ENCODE results near the gene GATAD2A. TPM values are rescaled to one million over a fixed set of nuclear protein-coding genes. Genes with fewer than 3 reads are reported as not detected.
A peak's percentile ranks its signal among the peaks of the same experiment; 100 is the strongest.

Gene GATAD2A
- total RNA-seq, 1 donor from 2014 or later: 110 TPM

DNA sequence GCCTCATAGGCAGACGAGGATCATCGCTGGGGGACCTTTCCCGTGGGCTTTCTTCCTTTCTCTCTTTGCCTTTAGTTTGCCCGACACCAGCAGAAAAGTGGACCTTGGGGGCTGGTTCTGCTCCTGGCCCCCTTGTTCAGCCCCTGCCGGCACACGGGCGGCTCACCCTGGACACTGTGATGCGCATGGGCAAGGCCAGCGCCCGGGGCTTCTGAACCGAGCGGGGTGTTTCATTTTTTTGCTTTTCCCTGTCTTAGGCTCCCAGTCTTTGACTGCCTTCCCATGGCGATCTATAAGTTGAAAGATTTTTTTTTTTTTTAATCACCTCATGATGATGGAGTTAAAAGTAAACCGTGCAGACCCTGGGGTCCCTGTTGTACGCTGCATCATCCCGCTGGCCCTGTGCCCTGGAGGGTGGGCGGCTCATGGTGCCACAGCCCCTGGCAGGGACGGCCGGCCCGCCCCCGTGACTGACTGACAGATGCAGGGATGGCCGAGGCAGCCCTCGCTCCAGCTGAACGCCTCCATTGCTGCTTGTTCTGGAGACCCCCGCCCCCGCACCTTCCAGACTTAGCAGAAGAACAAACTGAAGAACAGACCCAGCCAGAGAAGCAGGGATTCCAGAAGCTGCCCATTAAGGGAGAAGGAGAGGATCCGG is 100.3 kb downstream of the GATAD2A start:
- no peak for DNase-seq (ENCODE audit: low spot score)

DNA sequence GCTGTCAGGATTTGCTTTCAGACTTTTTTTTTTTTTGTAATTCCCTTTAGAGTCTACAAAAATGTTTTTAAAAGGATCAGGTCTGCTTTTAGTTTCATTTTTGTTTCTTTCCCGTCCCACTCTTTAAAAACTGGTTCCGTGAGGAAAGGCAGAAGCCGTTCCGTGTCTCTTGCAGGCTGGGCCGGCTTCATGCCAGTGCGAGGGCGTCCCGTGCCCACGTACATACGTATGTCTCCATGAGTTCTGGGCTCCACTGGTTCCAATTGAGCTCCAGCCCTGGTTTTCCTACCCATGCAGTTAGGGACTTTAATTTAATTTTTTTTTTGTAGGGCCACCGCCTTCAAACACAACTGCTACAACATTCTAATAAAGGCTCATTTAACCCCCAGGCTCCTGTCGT is 101.1 kb downstream of the GATAD2A start:
- DNase-seq (ENCODE audit: low spot score): no peak

DNA sequence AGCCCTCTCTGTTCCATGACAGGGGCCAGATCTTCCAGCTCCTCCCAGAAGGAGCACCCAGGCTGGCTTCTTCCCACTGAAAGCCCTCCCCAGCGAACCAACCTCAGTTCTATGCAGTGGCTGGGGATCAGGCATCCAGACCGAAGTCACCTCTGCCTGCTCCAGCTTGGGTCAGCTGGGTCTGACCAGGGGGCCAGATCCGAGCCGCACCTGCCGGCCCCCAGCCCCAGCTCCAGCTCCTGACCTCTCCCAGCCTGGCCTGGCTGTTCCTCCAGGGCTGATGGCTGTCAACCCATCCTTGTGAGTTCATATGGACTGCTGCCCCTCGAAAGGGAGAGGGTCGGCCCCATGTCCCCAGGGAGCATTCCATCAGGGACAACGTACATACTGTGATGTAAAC is 101.9 kb downstream of the GATAD2A start:
- no peak for DNase-seq (ENCODE audit: low spot score)

DNA sequence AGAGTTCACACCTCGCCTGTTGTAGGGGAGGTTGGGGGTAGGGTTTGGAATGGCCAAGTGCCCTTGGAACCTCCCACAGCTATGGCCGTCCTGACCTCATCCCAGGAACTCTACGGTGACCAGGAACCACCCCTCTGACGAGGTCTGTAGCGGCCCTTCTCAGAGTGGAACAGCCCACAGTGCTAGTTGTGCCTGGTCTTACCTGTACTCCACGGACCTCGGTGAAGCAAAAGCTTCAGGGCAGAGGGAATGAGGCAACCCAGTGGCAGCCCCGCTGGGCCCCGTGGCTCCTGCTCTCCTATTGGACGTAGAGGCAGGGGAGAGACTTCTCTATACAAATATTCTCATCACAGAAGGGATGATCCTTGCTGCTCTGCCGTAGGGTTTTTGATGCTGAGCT is 102.7 kb downstream of the GATAD2A start:
- DNase-seq (ENCODE audit: low spot score): no peak

DNA sequence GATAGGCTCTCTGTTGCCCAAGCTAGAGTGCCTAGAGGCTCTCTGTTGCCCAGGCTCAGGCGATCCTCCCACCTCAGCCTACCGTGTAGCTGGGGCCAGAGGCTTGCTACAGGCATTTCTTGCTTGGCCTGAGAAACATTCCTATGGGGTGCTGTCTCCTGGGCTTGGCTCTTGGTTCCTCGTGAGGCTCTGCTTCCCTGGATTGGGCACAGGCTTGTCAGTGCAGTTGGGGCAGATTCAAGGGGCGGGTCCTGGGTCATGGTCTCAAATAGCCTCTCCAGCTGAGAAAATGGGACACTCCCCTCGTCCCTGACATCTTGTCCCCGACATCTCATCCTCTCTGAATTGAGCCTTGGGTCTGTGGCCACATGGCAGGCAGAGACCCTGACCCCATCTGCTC is 105.0 kb downstream of the GATAD2A start:
- no peak for DNase-seq (ENCODE audit: low spot score)

DNA sequence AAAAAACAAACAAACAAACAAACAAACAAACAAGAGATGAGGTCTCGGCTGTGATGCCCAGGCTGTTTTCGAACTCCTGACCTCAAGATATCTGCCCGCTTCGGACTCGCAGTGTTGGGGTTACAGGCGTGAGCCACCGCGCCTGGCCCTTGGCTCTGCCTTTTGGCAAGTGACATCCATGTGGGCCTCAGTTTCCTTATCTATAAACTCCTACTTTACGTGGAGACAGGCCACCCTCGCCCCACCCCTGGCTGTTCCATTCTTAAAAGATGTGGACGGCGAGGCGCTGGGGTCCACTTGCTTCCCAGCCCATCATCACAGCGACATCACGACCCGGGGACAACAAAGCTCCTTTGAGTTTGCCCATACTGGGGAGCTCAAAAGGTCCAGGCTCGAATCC is 108.2 kb downstream of the GATAD2A start:
- no peak for DNase-seq (ENCODE audit: low spot score)

DNA sequence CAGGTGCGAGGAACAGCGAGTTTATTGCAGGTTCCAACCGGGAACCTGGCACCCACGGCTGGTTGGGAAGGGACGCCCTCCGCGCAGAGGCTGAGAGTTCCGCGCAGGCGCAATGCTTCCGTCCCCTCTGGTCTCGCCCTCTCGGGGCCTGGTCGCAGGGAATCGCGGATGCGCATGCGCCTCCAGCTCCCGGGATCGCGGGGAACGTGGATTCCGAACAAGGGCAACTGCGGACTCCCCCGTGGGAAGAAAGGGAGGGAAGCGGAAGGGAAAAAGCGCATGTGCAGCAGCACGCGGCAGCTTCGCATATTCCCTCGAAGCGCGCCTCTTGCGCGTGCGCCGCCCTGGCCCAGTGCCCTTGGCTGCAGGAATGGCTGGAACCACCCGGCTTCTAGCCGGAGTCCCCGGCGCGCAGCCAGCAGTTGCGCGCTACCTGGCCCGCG is 108.8 kb downstream of the GATAD2A start:
- DNase-seq (ENCODE audit: low spot score): peak; percentile 76

DNA sequence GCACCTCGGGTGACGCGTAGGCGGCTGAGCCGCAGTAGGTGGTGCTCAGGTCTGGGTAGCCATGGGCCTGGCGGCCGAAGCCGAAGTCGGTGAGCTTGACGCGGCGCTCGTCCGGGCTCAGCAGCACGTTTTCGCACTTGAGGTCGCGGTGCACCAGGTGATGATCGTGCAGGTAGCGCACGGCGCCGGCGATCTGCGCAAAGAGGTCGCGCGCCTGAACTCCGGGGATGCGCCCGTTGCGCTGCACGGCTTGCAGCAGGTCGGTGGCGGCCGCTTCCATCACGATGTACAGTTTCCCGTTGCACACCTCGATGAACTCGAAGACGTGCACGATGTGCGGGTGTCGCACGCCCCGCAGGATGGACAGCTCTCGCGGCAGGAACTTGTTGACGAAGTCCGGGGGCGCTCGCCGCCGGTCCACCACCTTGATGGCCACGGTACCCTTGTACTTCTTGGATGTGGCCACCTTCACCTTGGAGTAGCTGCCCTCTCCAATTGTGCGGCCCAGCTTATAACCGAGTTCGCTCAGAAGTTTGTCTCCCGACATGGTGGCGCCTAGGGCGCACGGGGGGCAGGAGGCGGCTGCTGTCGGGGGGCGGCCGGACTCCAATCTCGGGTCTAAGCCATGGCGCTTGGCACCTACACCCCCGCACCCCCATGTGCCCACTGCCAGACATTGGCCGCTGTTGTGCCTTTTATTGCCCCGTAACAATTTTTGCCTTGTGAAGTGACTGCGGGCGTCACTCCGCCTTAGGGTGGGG is 109.6 kb downstream of the GATAD2A start, which contains the start of gene TSSK6:
Gene TSSK6, minus strand, starts transcription at position 668 of the 761 bp plus-strand sequence. Its CDS starts 121 bp downstream, at position 547.
- DNase-seq (ENCODE audit: low spot score): no peak

DNA sequence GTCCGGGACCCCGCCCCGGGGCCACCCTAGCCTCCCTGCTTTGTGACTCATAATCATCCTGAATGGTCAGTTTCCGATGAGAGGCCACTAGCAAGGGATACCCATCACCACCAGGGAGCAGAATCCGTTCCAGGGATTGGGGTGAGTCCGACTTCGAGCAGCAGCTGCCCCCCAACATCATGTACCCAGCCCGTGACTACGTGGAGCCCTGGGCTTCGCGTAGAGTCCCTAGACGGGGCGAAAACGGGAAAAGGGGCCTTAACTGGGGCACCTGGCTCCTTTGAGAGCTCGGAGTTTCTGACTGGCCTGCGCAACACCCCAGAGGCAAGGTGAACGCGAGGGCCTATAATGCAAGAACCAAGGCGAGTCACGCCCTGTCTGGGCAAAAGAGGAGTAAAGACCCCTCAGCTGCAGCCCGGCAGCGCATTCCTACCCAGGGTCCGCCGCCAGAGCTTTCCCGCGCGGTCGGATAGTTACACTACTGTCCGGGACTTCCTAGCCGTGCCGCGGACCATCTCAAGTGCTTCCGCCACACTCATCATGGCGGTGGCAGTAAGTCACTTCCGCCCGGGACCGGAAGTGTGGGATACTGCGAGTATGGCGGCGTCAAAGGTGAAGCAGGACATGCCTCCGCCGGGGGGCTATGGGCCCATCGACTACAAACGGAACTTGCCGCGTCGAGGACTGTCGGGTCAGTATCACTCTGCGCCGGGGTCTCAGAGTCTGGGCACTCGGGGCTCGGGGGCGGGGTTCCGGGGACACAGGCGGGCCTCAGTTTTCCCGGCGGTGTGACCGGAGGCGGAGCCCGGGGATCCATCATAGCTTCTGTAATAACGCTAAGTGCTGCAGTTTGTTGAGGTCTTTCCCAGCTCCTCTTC is 110.4 kb downstream of the GATAD2A start, which contains the start of gene NDUFA13:
Gene NDUFA13, plus strand, starts transcription at position 584 of the 878 bp plus-strand sequence. Its CDS starts 14 bp downstream, at position 598.
- peak; percentile 96 for DNase-seq (ENCODE audit: low spot score)

DNA sequence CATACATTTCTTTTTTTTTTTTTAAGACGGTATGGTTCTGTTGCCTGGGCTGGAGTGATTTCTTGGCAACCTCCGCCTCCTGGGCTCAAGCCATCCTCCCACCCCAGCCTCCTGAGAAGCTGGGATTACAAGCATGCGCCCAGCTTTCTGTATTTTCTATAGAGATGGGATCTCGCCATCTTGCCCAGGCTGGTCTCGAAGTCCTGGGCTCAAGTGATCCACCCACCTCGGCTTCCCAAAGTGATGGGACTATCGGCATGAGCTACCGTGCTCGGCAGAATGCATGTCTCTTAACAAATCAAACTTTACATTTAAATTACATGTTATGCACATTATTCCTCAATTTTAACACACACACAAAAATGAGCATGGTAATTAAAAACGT is 111.8 kb downstream of the GATAD2A start:
- DNase-seq (ENCODE audit: low spot score): no peak

DNA sequence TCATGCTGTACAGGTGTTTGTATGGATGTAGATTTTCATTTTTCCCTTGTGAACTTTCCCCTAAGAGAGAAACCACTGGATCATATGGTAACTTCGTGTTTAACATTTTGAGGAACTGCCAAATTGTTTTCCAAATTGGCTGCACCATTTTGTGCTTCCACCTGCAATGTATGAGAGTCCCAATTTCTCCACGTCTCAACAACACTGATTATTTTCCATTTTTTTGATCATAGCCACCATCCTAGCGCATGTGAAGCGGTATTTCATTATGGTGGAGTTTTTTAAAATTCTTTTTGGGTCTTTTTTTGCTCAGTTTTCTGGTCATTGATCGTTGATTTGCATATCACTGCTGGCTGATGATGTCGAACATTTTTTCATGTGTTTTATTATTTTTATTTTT is 115.5 kb downstream of the GATAD2A start:
- no peak for DNase-seq (ENCODE audit: low spot score)

DNA sequence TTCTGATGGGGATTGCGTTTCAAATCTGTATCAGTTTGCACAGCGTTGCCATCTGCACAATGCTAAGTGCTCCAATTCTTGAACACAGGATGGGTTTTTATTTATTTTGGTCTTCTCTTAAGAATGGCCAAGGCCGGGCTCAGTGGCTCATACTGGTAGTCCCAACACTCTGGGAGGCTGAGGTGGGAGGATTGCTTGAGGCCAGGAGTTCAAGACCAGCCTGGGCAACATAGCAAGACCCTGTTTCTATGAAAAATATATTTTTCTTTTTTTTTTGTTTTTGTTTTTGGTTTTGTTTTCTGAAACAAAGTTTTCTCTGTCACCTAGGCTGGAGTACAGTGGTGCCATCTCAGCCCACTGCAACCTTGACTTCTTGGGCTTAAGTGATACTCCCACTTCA is 117.7 kb downstream of the GATAD2A start:
- DNase-seq (ENCODE audit: low spot score): no peak

DNA sequence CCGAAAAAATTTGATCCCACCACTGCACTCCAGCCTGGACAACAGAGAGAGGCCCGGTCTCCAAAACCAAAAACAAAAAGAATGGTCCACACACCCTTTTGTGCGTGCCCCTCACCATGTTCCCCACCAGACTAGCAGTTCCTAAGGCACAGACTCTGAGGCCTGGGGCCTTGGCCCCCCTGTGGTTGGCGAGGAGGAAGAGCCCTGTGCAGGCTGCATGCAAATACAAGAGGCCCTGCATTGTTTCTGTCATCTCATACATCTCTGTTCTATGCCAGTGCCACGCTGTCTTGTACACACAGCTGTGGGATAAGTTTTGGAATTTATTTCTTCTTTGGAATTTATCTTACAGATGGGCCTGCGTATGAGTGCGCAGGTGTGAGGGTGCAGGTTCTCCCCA is 118.6 kb downstream of the GATAD2A start:
- no peak for DNase-seq (ENCODE audit: low spot score)

DNA sequence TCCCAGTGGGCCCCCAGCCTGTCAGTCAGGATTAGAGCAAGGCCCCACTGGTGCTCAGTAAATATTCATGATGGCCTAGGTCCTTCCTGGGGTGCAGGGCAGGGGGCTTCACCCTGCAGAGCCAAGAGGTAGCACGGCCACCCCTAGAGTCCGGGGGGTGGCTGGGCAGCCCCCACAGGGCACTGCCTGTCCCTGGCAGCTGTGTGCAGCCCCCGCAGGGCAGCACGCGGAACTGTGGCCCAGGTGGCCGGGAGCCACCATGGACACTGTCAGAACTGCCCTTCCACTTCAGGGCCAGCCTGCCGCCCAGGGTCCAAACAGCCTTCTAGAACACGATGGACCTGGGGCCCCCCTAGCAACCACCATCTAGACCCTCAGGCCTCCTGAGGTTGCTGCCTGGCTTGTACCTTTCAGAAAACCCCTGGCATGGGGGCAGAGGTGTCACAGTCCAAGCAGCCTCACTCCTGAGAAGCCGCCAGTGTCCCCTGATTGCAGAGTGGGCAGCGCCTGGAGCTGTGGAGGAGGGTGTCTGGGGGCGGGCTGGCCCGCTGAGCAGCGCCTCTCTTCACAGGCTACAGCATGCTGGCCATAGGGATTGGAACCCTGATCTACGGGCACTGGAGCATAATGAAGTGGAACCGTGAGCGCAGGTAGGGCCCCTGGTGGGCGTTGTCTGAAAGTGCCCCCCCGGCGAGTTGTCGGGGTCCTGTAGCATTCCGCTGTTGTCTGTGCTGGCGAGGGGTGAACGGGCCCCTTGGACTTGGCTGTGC is 120.3 kb downstream of the GATAD2A start:
- DNase-seq (ENCODE audit: low spot score): no peak

DNA sequence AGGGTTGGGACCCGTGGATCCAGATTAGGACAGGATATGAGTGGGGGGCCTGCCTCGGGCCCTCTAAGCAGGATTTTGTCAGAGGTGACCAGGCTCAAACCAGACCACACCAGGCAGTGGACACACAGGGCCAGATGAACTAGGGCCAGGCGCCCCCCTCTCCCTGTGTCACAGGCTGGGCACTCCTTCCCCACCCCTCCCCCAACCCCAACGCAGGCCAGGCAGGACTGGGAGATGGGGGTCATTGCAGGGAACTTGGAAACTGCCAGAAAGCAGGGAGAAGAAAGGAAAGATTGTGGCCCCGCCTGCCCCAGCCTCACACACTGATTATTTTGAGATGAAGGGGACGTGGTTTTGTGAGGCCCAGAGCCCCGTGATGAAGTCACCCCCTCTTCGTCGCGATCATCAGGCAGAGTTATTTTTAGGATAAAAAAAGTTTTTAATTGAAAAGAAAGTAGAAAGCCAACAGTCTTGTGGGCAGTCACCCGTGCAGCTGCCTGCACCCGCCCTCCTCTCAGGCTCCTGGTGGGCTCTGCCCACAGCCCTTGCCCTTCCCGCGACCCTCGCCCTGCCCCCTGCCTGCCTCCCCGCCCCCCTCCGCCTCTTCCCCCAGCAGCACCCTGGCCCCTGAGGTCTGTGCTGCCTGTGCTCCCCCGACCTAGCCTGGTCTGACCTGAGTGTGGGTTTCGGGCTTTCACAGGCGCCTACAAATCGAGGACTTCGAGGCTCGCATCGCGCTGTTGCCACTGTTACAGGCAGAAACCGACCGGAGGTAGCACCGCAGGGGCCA is 121.3 kb downstream of the GATAD2A start:
- DNase-seq (ENCODE audit: low spot score): no peak

DNA sequence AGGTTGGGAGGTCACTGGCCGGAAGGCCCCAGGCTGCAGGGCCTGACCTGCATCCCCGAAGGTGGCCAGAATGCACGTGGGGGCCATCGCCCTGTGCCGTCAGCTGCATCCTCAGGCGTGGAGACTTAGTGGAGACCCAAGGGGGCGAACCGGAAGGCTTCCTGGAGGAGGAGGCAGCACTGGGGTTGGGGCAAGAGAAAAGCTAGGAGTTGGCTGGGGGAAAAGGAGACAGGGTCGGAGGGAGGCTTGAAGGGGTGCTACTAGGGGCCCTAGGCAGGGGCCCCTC is 121.8 kb downstream of the GATAD2A start:
- no peak for DNase-seq (ENCODE audit: low spot score)

DNA sequence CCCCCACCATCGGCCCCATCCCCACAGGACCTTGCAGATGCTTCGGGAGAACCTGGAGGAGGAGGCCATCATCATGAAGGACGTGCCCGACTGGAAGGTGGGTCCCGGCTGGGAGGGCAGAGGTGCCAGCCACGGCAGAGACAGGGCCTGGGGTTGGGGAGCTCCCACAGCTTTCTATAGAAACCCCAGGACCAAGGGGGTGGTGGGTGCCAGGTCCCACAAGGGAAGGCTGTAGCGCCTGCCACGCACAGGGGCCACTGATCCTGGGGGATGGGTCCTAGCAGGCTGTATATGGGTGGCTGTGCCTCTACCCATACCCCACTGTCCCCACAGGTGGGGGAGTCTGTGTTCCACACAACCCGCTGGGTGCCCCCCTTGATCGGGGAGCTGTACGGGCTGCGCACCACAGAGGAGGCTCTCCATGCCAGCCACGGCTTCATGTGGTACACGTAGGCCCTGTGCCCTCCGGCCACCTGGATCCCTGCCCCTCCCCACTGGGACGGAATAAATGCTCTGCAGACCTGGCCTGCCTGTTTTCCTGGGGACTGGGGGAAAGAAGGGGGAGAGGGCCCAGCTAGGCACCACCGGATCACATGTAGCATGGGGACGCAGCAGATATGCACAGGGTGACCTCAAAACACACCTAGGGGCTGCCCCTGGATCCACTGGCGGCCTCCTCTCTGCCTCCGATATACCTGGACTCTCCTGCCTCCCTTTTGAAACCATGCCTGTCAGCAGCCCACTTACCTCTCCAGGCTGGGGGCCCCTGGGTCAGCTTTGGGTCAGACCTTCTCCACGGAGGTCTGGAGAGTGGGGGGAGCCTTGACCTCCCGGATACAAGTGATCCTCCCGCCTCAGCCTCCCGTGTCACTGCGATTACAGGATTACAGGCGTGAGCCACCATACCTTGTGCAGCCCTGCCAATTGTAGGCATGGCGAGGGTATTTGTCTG is 122.5 kb downstream of the GATAD2A start:
- no peak for DNase-seq (ENCODE audit: low spot score)

DNA sequence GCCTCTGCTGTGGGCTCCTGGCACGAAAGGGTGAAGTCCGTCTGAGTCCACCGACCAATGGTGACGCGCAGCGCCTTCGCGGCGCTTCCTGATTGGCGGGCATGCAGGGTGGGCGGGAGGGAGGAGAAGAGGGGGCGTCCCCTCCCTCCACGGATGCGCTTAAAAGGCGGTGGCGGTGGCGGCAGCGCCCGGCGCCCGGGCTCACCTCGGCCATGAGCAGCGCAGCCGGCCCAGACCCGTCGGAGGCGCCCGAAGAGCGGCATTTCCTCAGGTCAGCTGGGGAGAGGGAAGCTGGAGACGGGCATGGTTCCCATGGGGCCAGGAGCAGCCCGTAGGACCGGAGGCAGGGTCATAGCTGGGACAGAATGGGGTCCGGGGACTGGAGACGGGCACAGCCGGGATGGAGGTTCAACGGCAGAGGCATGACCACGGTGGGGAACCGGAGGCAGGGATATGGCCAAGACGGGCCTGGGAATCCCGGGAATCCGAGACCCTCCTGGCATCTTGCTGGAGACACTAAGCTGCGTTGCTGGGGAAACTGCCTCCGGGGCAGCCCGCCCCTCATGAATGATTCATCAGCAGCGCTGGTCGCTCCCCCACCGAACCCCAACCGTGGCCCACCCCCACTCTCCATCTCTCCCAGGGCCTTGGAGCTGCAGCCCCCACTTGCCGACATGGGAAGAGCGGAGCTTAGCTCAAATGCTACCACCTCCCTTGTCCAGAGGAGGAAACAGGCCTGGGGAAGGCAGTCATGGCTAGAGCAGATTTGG is 123.4 kb downstream of the GATAD2A start, which contains the start of gene YJEFN3:
Gene YJEFN3, plus strand, starts transcription at position 191 of the 770 bp plus-strand sequence. Its CDS starts 22 bp downstream, at position 213.
- DNase-seq (ENCODE audit: low spot score): peak; percentile 36

Data from mucosa of gallbladder (tissue), 1 donor.